MM.1S (cell line): ENCODE results near the gene HORMAD1.
A peak's percentile ranks its signal among the peaks of the same experiment; 100 is the strongest.

Source experiments
- DNase-seq: peaks from one replicate; pipeline ENCODE4 v3.0.0-alpha.2; 2015
- H2AFZ ChIP-seq: fragments of 300-600 bp; sonication (generic); 2 replicates; pipeline ENCODE4 v1.6.0; 2016; ENCODE audit warnings: antibody characterized with exemption, low read length
- H3F3A ChIP-seq: fragments of 300-600 bp; sonication (generic); 2 replicates; pipeline ENCODE4 v1.6.1; 2016; ENCODE audit warnings: mild to moderate bottlenecking, antibody characterized with exemption, low read length, moderate library complexity, mixed read lengths; ENCODE audit not compliant: insufficient read depth
- H3K27ac ChIP-seq: fragments of 300-600 bp; sonication (generic); 2 replicates; pipeline ENCODE4 v1.5.1; 2016; ENCODE audit warnings: mild to moderate bottlenecking, low read length
- H3K27me3 ChIP-seq: fragments of 300-600 bp; sonication (generic); replicated peaks from 2 replicates; pipeline ENCODE4 v1.6.0; 2016; ENCODE audit warnings: low read length; ENCODE audit not compliant: insufficient read depth
- H3K36me3 ChIP-seq: fragments of 300-600 bp; sonication (generic); replicated peaks from 2 replicates; pipeline ENCODE4 v1.6.1; 2016; ENCODE audit warnings: mild to moderate bottlenecking, low read length, mixed read lengths; ENCODE audit not compliant: insufficient read depth
- H3K4me1 ChIP-seq: fragments of 300-600 bp; sonication (generic); 2 replicates; pipeline ENCODE4 v1.6.1; 2016; ENCODE audit warnings: low read length, mixed read lengths
- H3K4me2 ChIP-seq: fragments of 300-600 bp; sonication (generic); 2 replicates; pipeline ENCODE4 v1.6.0; 2016; ENCODE audit warnings: low read depth, low read length
- H3K4me3 ChIP-seq: fragments of 300-600 bp; sonication (generic); 2 replicates; pipeline ENCODE4 v1.5.1; 2016; ENCODE audit warnings: low read length, mixed read lengths
- H3K79me2 ChIP-seq: fragments of 300-600 bp; sonication (generic); 2 replicates; pipeline ENCODE4 v1.6.1; 2016; ENCODE audit warnings: mixed run types, low read length, mixed read lengths
- H3K9ac ChIP-seq: fragments of 300-600 bp; sonication (generic); 2 replicates; pipeline ENCODE4 v1.6.1; 2016; ENCODE audit warnings: low read length, mixed read lengths
- H3K9me2 ChIP-seq: fragments of 300-600 bp; sonication (generic); replicated peaks from 2 replicates; pipeline ENCODE4 v1.6.1; 2016; ENCODE audit warnings: mild to moderate bottlenecking, low read length, mixed read lengths; ENCODE audit not compliant: insufficient read depth
- H3K9me3 ChIP-seq: fragments of 300-600 bp; sonication (generic); replicated peaks from 2 replicates; pipeline ENCODE4 v1.6.1; 2016; ENCODE audit warnings: mild to moderate bottlenecking, low read length, mixed read lengths; ENCODE audit not compliant: insufficient read depth
- H4K20me1 ChIP-seq: fragments of 300-600 bp; sonication (generic); 2 replicates; pipeline ENCODE4 v1.6.1; 2016; ENCODE audit warnings: mild to moderate bottlenecking, low read length, moderate library complexity, mixed read lengths; ENCODE audit not compliant: insufficient read depth
- CTCF ChIP-seq: fragments of 300-600 bp; sonication (generic); IDR thresholded peaks from 2 replicates; pipeline ENCODE4 v1.5.1; 2016; ENCODE audit warnings: antibody characterized with exemption, low read length, mixed read lengths
- EZH2 ChIP-seq: fragments of 300-600 bp; sonication (generic); optimal IDR thresholded peaks from 2 replicates; pipeline ENCODE3; 2017; ENCODE audit warnings: low read depth, mild to moderate bottlenecking, antibody characterized with exemption, low read length, mixed read lengths
- EZH2phosphoT487 ChIP-seq: fragments of 300-600 bp; sonication (generic); IDR thresholded peaks from 2 replicates; pipeline ENCODE4 v1.6.1; 2018; ENCODE audit warnings: antibody characterized with exemption, low read length

The HORMAD1 gene

DNA sequence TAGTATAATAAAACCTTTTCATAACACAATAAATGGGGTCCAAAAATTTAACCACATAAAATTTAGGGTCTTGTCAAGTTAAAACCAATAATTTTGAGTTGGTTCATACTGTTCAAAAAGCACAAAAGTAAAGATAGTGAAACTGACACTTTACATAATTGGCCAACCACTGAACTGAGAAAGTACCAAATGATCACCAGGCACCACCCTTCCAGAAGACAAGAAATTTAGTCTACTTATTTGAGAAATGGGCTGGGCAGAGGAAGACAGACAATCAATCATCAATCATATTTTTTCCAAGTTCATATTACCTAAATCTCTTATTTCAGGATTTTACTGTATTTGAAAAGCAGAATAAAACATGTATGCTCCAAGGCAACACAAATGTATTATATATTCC, 17.3 kb downstream of the HORMAD1 start:
- Histone ChIP-seq H3K9me2 (no peaks in the 10 kb centered on the region), H3K4me3 (no peak overlapping the region), H3K27ac (no peak overlapping the region), H4K20me1 (no peaks in the 10 kb centered on the region), H3F3A (no peaks in the 10 kb centered on the region), H3K79me2 (no peaks in the 10 kb centered on the region), H3K36me3 (no peaks in the 10 kb centered on the region), H3K4me2 (no peak overlapping the region), H3K9ac (no peak overlapping the region), H3K27me3 (no peaks in the 10 kb centered on the region), H2AFZ (no peak overlapping the region), H3K9me3 (no peaks in the 10 kb centered on the region), H3K4me1 (no peaks in the 10 kb centered on the region)
- TF ChIP-seq EZH2, result no peak
- TF ChIP-seq CTCF, result no peak
- TF ChIP-seq EZH2phosphoT487, result no peak
- no peak for DNase-seq

GRCh38 chr1:150696995-150697927, 23.4 kb downstream of the HORMAD1 start, which contains the start of gene GOLPH3L:
Gene GOLPH3L, minus strand, starts transcription at chr1:150697154. Its CDS starts 2,316 bp downstream, at chr1:150694838.
- Histone ChIP-seq H3K4me2 (peak within 1 kb of the TSS; percentile 79), H2AFZ (peak within 1 kb of the TSS; percentile 66), H4K20me1 (no peaks in the 10 kb centered on the region), H3K9me2 (no peaks in the 10 kb centered on the region), H3F3A (no peaks in the 10 kb centered on the region; the same call in 1 of the 2 replicates), H3K4me3 (peak within 1 kb of the TSS; percentile 73), H3K27ac (peak within 1 kb of the TSS; percentile 48; the same call in 1 of the 2 replicates), H3K9me3 (no peaks in the 10 kb centered on the region), H3K79me2 (peaks cover 35% of the 10 kb centered on the region), H3K36me3 (peaks cover 14% of the 10 kb centered on the region), H3K9ac (peak within 1 kb of the TSS; percentile 58; the same call in 1 of the 2 replicates), H3K4me1 (peaks cover 7% of the 10 kb centered on the region; the same call in 1 of the 2 replicates), H3K27me3 (no peaks in the 10 kb centered on the region)
- no peak for TF ChIP-seq EZH2
- no peak for TF ChIP-seq EZH2phosphoT487
- no peak for TF ChIP-seq CTCF
- DNase-seq, result peak; percentile 100

DNA sequence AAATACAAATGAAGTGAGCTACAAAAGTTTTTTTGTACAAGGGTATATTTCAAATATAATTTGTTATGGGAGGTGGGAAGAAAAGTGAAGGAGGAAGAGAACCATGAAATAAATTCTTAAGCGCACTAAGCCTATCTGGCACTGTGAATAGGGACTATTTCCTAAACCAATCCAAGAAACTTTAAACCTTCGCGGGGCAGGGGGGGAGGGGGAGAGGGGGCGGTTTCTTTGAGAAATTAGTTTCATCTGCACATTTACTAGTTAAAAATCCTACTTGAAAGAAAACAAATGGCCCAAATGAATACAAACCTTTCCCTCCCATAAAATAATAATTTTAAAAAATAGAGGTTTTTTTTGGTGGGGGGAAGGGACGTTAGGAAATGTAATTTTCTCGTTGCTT, 24.1 kb downstream of the HORMAD1 start:
- Histone ChIP-seq H3K4me1 (peaks cover 7% of the 10 kb centered on the region; the same call in 1 of the 2 replicates), H3K27ac (peak overlapping the region; percentile 48; the same call in 1 of the 2 replicates), H2AFZ (peak overlapping the region; percentile 44), H3K4me3 (peak overlapping the region; percentile 73), H3K4me2 (peak overlapping the region; percentile 79), H3K79me2 (peaks cover 35% of the 10 kb centered on the region), H4K20me1 (no peaks in the 10 kb centered on the region), H3K9ac (peak overlapping the region; percentile 58; the same call in 1 of the 2 replicates), H3K27me3 (no peaks in the 10 kb centered on the region), H3K9me3 (no peaks in the 10 kb centered on the region), H3F3A (no peaks in the 10 kb centered on the region; the same call in 1 of the 2 replicates), H3K36me3 (peaks cover 14% of the 10 kb centered on the region), H3K9me2 (no peaks in the 10 kb centered on the region)
- no peak for DNase-seq
- TF ChIP-seq EZH2phosphoT487, result no peak
- TF ChIP-seq EZH2, result no peak
- TF ChIP-seq CTCF, result no peak
